Adrenal gland (tissue), 5 donors: ENCODE measurements around the gene NAP1L1.

Experiments used
- POLR2A ChIP-seq, 2 donors: fragments of 450-650 bp; IDR thresholded peaks; one replicate each; pipeline ENCODE4 v1.6.1; 2017; ENCODE audit warnings: antibody characterized with exemption in 2 of 2, mild to moderate bottlenecking in 2 of 2, moderate library complexity in 1 of 2
- TF ChIP-seq, protein P1 (sequence below), 6 experiments: fragments of 450-650 bp in 4 of 6; fragments of 200-600 bp in 2 of 6; sonication (generic) in 1 of 6; IDR thresholded peaks; 1 replicate in 5 of 6; 2 replicates in 1 of 6; pipeline versions ENCODE4 v1.5.1 to v1.8.0; 2016 to 2021; ENCODE audit warnings: antibody characterized with exemption in 6 of 6, mild to moderate bottlenecking in 2 of 6, moderate library complexity in 1 of 6
- donor health status: DM: no; HTN: no; CAD: no.

GRCh38 chr12:76083904-76084862 lies at the start of gene NAP1L1:
- TF ChIP-seq, protein P1, sequence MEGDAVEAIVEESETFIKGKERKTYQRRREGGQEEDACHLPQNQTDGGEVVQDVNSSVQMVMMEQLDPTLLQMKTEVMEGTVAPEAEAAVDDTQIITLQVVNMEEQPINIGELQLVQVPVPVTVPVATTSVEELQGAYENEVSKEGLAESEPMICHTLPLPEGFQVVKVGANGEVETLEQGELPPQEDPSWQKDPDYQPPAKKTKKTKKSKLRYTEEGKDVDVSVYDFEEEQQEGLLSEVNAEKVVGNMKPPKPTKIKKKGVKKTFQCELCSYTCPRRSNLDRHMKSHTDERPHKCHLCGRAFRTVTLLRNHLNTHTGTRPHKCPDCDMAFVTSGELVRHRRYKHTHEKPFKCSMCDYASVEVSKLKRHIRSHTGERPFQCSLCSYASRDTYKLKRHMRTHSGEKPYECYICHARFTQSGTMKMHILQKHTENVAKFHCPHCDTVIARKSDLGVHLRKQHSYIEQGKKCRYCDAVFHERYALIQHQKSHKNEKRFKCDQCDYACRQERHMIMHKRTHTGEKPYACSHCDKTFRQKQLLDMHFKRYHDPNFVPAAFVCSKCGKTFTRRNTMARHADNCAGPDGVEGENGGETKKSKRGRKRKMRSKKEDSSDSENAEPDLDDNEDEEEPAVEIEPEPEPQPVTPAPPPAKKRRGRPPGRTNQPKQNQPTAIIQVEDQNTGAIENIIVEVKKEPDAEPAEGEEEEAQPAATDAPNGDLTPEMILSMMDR (IDR thresholded peaks at IDR 0.05) = peak in 1 of 6 experiments; percentile 2
- TF ChIP-seq POLR2A (IDR thresholded peaks at IDR 0.05) = peak; percentile 92 to 95
